Astrocyte (in vitro differentiated cells and primary cell): ENCODE data around the gene APBB1IP.

Experiments
- CTCF ChIP-seq: IDR thresholded peaks from 2 replicates; pipeline ENCODE4 v1.5.1; 2011; ENCODE audit warnings: low read depth, mild to moderate bottlenecking, inconsistent platforms, low read length, moderate library complexity; ENCODE audit not compliant: insufficient read depth
- EZH2 ChIP-seq: IDR thresholded peaks from 2 replicates; pipeline ENCODE4 v1.6.1; 2012; ENCODE audit warnings: mild to moderate bottlenecking, low read length, inconsistent platforms; ENCODE audit not compliant: insufficient read depth

- TF ChIP-seq EZH2 (no peak), CTCF (no peak)
These were observed 29.2 kb upstream of the APBB1IP start for GRCh38 chr10:26408858-26409494.
